ENCODE results near the gene KIAA1217. TPM values are rescaled to one million over a fixed set of nuclear protein-coding genes. Genes with fewer than 3 reads are reported as not detected.

The KIAA1217 gene
- total RNA-seq, 1 experiment from 2014 or later, result 76.2 TPM

GRCh38 chr10:24229909-24230308 lies 21.0 kb downstream of the KIAA1217 start:
- Histone ChIP-seq H3K27ac (ENCODE audit: low read depth, low read length, poor library complexity, severe bottlenecking) (no peak overlapping the region), H3K36me3 (ENCODE audit: insufficient read depth, low read length, poor library complexity, severe bottlenecking) (no peaks in the 10 kb centered on the region), H3K9me3 (ENCODE audit: low read depth, low read length, poor library complexity, severe bottlenecking) (no peaks in the 10 kb centered on the region), H3K27me3 (replicated peaks; ENCODE audit: insufficient read depth, low read depth, low read length, poor library complexity) (no peaks in the 10 kb centered on the region), H3K4me3 (ENCODE audit: low read depth, low read length, poor library complexity, severe bottlenecking) (no peak overlapping the region), H3K4me1 (ENCODE audit: insufficient read depth, low read length, poor library complexity, severe bottlenecking) (no peaks in the 10 kb centered on the region)
- ChIA-PET CTCF (no interaction called here), POLR2A (ENCODE audit: low non-redundant PET) (no interaction called here)
- intact Hi-C loops (cut with micrococcal nuclease; ENCODE audit: unreplicated experiment), result no loop called here
- no TSS peak for BruUV-seq (replicated peaks)
- TF ChIP-seq EZH2 (IDR thresholded peaks at IDR 0.05; ENCODE audit: borderline replicate concordance, low read depth, low read length, poor library complexity, severe bottlenecking), result no peak
- TF ChIP-seq CTCF (conservative IDR thresholded peaks at IDR 0.05; ENCODE audit: low read depth, low read length), result no peak
- DNase-seq (ENCODE audit: low spot score), result no peak

DNA sequence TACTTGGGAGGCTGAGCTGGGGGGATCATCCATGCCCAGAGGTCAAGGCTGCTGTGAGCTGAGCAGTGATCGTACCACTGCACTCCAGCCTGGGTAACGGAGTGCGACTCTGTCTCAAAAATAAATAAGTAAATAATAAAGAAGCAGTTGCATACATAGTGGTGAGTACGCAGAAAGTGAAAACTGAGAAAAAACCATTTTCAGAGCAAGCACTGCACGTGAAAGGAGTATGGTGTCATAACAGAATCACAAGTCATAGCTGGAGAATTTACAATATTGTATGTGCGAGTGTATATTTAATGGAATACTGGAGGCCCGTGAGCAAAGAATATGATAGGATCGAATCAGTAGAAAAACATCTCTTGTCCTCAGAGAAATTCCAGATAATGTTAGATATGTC lies 22.3 kb downstream of the KIAA1217 start:
- CTCF ChIA-PET, result no interaction called here
- Histone ChIP-seq H3K27ac (ENCODE audit: low read depth, low read length, poor library complexity, severe bottlenecking) (no peak overlapping the region), H3K9me3 (ENCODE audit: low read depth, low read length, poor library complexity, severe bottlenecking) (no peaks in the 10 kb centered on the region), H3K4me1 (ENCODE audit: insufficient read depth, low read length, poor library complexity, severe bottlenecking) (no peaks in the 10 kb centered on the region), H3K27me3 (replicated peaks; ENCODE audit: insufficient read depth, low read depth, low read length, poor library complexity) (no peaks in the 10 kb centered on the region), H3K36me3 (ENCODE audit: insufficient read depth, low read length, poor library complexity, severe bottlenecking) (no peaks in the 10 kb centered on the region), H3K4me3 (ENCODE audit: low read depth, low read length, poor library complexity, severe bottlenecking) (no peak overlapping the region)
- POLR2A ChIA-PET (ENCODE audit: low non-redundant PET), result no interaction called here
- no TSS peak for BruUV-seq (replicated peaks)
- TF ChIP-seq CTCF (conservative IDR thresholded peaks at IDR 0.05; ENCODE audit: low read depth, low read length) (no peak), EZH2 (IDR thresholded peaks at IDR 0.05; ENCODE audit: borderline replicate concordance, low read depth, low read length, poor library complexity, severe bottlenecking) (no peak)
- no peak for DNase-seq (ENCODE audit: low spot score)
- intact Hi-C loops (cut with micrococcal nuclease; ENCODE audit: unreplicated experiment), result no loop called here

DNA sequence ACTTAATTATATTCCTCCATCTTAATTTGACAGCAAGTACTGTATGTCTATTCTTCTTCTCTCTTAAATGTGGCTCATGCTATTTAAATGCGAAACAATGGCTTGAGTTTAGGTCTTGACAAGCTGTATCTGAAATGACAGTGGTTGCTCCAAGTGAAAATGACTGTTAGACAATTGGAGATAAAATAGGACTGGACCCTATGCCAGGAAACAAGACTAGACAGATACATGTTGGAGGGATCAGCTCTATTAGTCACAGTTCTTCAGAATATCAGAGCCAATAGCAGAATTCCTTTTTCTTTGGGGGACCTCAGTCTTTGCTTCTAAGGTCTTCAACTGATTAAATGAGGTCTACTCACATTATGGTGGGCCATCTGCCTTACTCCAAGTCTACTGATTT lies 25.8 kb downstream of the KIAA1217 start:
- Histone ChIP-seq H3K27me3 (replicated peaks; ENCODE audit: insufficient read depth, low read depth, low read length, poor library complexity) (no peaks in the 10 kb centered on the region), H3K4me3 (ENCODE audit: low read depth, low read length, poor library complexity, severe bottlenecking) (no peak overlapping the region), H3K27ac (ENCODE audit: low read depth, low read length, poor library complexity, severe bottlenecking) (no peak overlapping the region), H3K9me3 (ENCODE audit: low read depth, low read length, poor library complexity, severe bottlenecking) (no peaks in the 10 kb centered on the region), H3K36me3 (ENCODE audit: insufficient read depth, low read length, poor library complexity, severe bottlenecking) (no peaks in the 10 kb centered on the region), H3K4me1 (ENCODE audit: insufficient read depth, low read length, poor library complexity, severe bottlenecking) (peaks cover 14% of the 10 kb centered on the region)
- TF ChIP-seq EZH2 (IDR thresholded peaks at IDR 0.05; ENCODE audit: borderline replicate concordance, low read depth, low read length, poor library complexity, severe bottlenecking) (no peak), CTCF (conservative IDR thresholded peaks at IDR 0.05; ENCODE audit: low read depth, low read length) (no peak)
- POLR2A ChIA-PET (ENCODE audit: low non-redundant PET), result interaction anchor here (0.6 kb wide), 1 partner anchor 68 kb away, joined by 3 read pairs; no protein-coding TSS in a partner anchor
- CTCF ChIA-PET, result interaction anchor here (0.7 kb wide), 1 partner anchor 1507 kb away, joined by 8 read pairs; no protein-coding TSS in a partner anchor
- intact Hi-C loops (cut with micrococcal nuclease; ENCODE audit: unreplicated experiment), result no loop called here
- BruUV-seq (replicated peaks), result no TSS peak
- DNase-seq (ENCODE audit: low spot score), result no peak
